ENCODE data around the gene RHEB. TPM values are rescaled to one million over a fixed set of nuclear protein-coding genes. Genes with fewer than 3 reads are reported as not detected.

The RHEB gene
- total RNA-seq, 1 donor from 2014 or later = 81.0 TPM

- Mint-ChIP-seq H3K4me1 (ENCODE audit: unreplicated experiment) (peaks cover 21% of the 10 kb centered on the region), H3K4me3 (no peak overlapping the region), H3K36me3 (no peaks in the 10 kb centered on the region), H3K9me3 (no peaks in the 10 kb centered on the region), H3K27me3 (peaks cover 8% of the 10 kb centered on the region), H3K27ac (no peak overlapping the region)
- no peak for TF ChIP-seq CTCF (conservative IDR thresholded peaks at IDR 0.05)
- DNase-seq (ENCODE audit: extremely low spot score, unreplicated experiment) = no peak
Measured at GRCh38 chr7:151550656-151551286, 31.1 kb upstream of the RHEB start.

DNA sequence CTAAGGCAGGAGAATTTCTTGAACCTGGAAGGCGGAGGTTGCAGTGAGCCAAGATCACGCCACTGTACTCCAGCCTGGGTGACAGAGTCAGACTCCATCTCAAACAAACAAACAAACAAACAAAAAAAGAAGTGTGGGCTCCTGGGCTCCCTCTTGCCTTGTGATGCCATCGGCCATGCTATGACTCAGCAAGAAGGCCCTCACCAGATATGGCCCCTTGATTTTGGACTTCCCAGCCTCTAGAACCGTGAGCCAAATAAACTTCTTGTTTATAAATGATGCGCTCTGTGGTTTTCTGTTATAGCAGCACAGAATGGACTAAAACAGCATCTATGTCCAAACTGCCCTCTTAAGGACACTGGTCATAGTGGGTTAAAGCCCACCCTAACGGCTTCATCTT lies 29.9 kb upstream of the RHEB start:
- Mint-ChIP-seq H3K36me3 (no peaks in the 10 kb centered on the region), H3K4me3 (no peak overlapping the region), H3K27me3 (peaks cover 9% of the 10 kb centered on the region), H3K4me1 (ENCODE audit: unreplicated experiment) (peaks cover 21% of the 10 kb centered on the region), H3K9me3 (no peaks in the 10 kb centered on the region), H3K27ac (no peak overlapping the region)
- TF ChIP-seq CTCF (conservative IDR thresholded peaks at IDR 0.05) = no peak
- DNase-seq (ENCODE audit: extremely low spot score, unreplicated experiment) = no peak

GRCh38 chr7:151549083-151549482 lies 29.4 kb upstream of the RHEB start:
- no peak overlapping the region for H3K4me3 Mint-ChIP-seq
- H3K27me3 Mint-ChIP-seq = peaks cover 11% of the 10 kb centered on the region
- H3K4me1 Mint-ChIP-seq (ENCODE audit: unreplicated experiment) = peaks cover 21% of the 10 kb centered on the region
- no peaks in the 10 kb centered on the region for H3K9me3 Mint-ChIP-seq
- no peak overlapping the region for H3K27ac Mint-ChIP-seq
- no peak for DNase-seq (ENCODE audit: extremely low spot score, unreplicated experiment)
- no peak for TF ChIP-seq CTCF (conservative IDR thresholded peaks at IDR 0.05)
- no peaks in the 10 kb centered on the region for H3K36me3 Mint-ChIP-seq

DNA sequence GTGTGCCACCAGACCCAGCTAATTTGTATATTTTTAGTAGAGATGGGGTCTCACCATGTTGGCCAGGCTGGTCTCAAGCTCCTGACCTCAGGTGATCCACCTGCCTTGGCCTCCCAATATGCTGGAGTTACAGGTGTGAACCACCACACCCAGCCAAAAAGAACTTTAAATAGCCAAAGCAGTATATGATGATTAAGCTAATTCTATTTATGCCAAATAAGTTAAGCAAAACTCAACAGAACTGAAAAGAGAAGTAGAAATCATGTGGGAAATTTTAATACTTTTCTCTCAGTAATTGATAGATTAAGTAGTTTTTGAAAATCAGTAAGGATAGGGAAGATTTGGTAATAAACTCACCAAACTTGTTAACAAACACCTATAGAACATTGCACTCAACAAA lies 24.5 kb upstream of the RHEB start:
- H3K9me3 Mint-ChIP-seq = no peaks in the 10 kb centered on the region
- TF ChIP-seq CTCF (conservative IDR thresholded peaks at IDR 0.05) = no peak
- no peak overlapping the region for H3K4me3 Mint-ChIP-seq
- H3K27ac Mint-ChIP-seq = no peak overlapping the region
- DNase-seq (ENCODE audit: extremely low spot score, unreplicated experiment) = no peak
- peaks cover 11% of the 10 kb centered on the region for H3K27me3 Mint-ChIP-seq
- peaks cover 6% of the 10 kb centered on the region for H3K4me1 Mint-ChIP-seq (ENCODE audit: unreplicated experiment)
- H3K36me3 Mint-ChIP-seq = no peaks in the 10 kb centered on the region

DNA sequence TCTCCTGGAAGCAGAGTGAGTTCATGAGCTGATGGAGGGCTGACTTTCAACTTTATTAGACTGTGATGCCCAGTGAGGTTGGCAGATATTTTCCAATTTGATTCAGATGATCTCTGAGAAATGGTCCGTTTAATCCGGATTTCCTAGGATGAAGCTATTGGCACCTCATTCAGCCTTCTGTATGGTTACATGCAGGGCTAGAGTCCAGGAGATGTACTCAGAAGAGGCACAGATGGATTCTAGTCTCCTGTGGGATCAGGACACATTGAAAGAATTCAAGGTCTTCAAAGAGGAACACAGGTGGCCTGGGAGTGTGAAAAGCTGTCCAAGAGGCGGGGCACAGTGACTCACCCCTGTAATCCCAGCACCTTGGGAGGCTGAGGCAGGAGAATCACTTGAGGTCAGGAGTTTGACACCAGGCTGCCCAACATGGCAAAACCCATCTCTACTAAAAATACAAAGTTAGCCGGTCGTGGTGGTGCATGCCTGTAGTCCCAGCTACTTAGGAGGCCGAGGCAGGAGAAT lies 23.0 kb upstream of the RHEB start:
- DNase-seq (ENCODE audit: extremely low spot score, unreplicated experiment) = no peak
- H3K27me3 Mint-ChIP-seq = peaks cover 11% of the 10 kb centered on the region
- no peaks in the 10 kb centered on the region for H3K36me3 Mint-ChIP-seq
- no peaks in the 10 kb centered on the region for H3K9me3 Mint-ChIP-seq
- H3K27ac Mint-ChIP-seq = no peak overlapping the region
- H3K4me1 Mint-ChIP-seq (ENCODE audit: unreplicated experiment) = peaks cover 21% of the 10 kb centered on the region
- H3K4me3 Mint-ChIP-seq = no peak overlapping the region
- no peak for TF ChIP-seq CTCF (conservative IDR thresholded peaks at IDR 0.05)
